Skeletal muscle tissue (tissue), 4 donors: ENCODE data around the gene CASQ2. TPM values are rescaled to one million over a fixed set of nuclear protein-coding genes. Genes with fewer than 3 reads are reported as not detected.

ENCODE experiments used
- H3K27ac ChIP-seq: one replicate; pipeline ENCODE4 v1.7.0; 2013; ENCODE audit warnings: mild to moderate bottlenecking, low read depth, low read length, inconsistent platforms
- H3K27me3 ChIP-seq, 3 donors: one replicate each; pipeline ENCODE4 v1.7.0; 2013; ENCODE audit warnings: low read length in 3 of 3; ENCODE audit not compliant: control insufficient read depth in 3 of 3, insufficient read depth in 3 of 3
- H3K36me3 ChIP-seq, 3 donors: one replicate each; pipeline ENCODE4 v1.7.0; 2013; ENCODE audit warnings: low read length in 3 of 3; ENCODE audit not compliant: control insufficient read depth in 3 of 3, insufficient read depth in 3 of 3
- H3K4me1 ChIP-seq, 3 donors: one replicate each; pipeline ENCODE4 v1.7.0; 2013; ENCODE audit warnings: low read length in 3 of 3, mild to moderate bottlenecking in 3 of 3; ENCODE audit not compliant: control insufficient read depth in 3 of 3, insufficient read depth in 3 of 3
- H3K4me3 ChIP-seq, 3 donors: one replicate each; pipeline ENCODE4 v1.7.0; 2013; ENCODE audit warnings: low read length in 3 of 3
- H3K9ac ChIP-seq, 3 donors: one replicate each; pipeline ENCODE4 v1.7.0; 2013; ENCODE audit warnings: low read length in 3 of 3, mild to moderate bottlenecking in 3 of 3, moderate library complexity in 2 of 3, low read depth in 1 of 3
- H3K9me3 ChIP-seq, 3 donors: one replicate each; pipeline ENCODE4 v1.7.0; 2013; ENCODE audit warnings: low read length in 3 of 3; ENCODE audit not compliant: control insufficient read depth in 3 of 3
- total RNA-seq: library from RNA; depleted of rRNA; stranded (reverse); fragments of >200 nt; gene quantifications from one replicate; pipeline ENCODE4 v1.2.3, GENCODE V29; 2014
- donor health status: Osteomylitis.

The CASQ2 gene
- total RNA-seq, 1 donor from 2014 or later, result 416 TPM

GRCh38 chr1:115802416-115802815 lies 33.9 kb upstream of the CASQ2 start:
- H3K4me3 ChIP-seq, result no peak overlapping the region
- H3K36me3 ChIP-seq, result no peaks in the 10 kb centered on the region
- peaks cover 0 to 2% (median 0%) of the 10 kb centered on the region in 3 donors for H3K27me3 ChIP-seq
- no peak overlapping the region for H3K27ac ChIP-seq
- H3K9ac ChIP-seq, result no peak overlapping the region
- no peaks in the 10 kb centered on the region for H3K9me3 ChIP-seq
- H3K4me1 ChIP-seq, result no peaks in the 10 kb centered on the region

GRCh38 chr1:115797486-115797885 lies 29.0 kb upstream of the CASQ2 start:
- peaks cover 3 to 12% (median 9%) of the 10 kb centered on the region in 3 donors for H3K27me3 ChIP-seq
- H3K27ac ChIP-seq, result no peak overlapping the region
- no peaks in the 10 kb centered on the region for H3K4me1 ChIP-seq
- H3K9me3 ChIP-seq, result no peaks in the 10 kb centered on the region
- H3K9ac ChIP-seq, result no peak overlapping the region
- H3K36me3 ChIP-seq, result no peaks in the 10 kb centered on the region
- no peak overlapping the region for H3K4me3 ChIP-seq

DNA sequence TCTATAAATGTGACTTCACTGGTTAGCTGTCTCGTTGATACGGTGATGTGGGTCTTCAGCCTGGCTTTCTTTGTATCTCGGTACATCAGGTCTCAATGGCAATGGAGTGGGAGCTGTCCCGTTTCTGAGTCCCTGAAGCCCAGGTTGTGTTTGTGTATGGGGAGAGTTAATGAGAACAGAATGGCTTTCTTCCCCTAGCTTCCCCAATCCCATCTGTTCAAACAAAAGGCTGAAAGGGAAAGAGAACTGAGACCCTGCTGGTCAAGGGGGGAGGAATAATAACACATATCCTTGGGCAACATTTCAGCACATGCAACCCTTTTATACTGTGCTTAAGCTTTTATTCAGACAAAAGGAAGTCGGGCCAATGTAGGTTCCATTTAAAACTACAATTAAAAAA lies 28.4 kb upstream of the CASQ2 start:
- Histone ChIP-seq H3K9ac (no peak overlapping the region), H3K27me3 (peaks cover 3 to 12% (median 9%) of the 10 kb centered on the region in 3 donors), H3K27ac (no peak overlapping the region), H3K9me3 (no peaks in the 10 kb centered on the region), H3K4me3 (no peak overlapping the region), H3K4me1 (no peaks in the 10 kb centered on the region), H3K36me3 (no peaks in the 10 kb centered on the region)

DNA sequence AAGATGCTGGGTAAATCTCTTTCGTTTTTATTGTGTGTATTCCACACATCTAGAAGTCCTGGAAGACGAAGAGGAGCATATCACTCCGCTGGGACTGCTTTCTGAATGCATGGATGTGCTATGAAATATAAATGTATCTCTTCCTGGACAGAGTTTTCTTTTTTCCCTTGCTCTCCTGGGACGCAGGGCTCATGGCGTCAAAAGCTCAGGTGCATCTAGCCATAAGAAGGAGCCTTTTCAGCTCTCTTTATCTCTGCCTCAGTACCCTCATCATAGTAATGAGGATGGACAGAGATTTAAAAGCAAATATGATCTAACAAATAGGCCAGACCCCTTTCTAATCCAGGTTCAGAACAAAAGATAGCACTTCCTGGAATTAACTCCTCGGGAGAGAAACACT lies 27.5 kb upstream of the CASQ2 start:
- no peaks in the 10 kb centered on the region for H3K4me1 ChIP-seq
- no peaks in the 10 kb centered on the region for H3K36me3 ChIP-seq
- H3K9ac ChIP-seq, result no peak overlapping the region
- H3K9me3 ChIP-seq, result no peaks in the 10 kb centered on the region
- H3K27me3 ChIP-seq, result peaks cover 3 to 15% (median 9%) of the 10 kb centered on the region in 3 donors
- H3K4me3 ChIP-seq, result no peak overlapping the region
- no peak overlapping the region for H3K27ac ChIP-seq

DNA sequence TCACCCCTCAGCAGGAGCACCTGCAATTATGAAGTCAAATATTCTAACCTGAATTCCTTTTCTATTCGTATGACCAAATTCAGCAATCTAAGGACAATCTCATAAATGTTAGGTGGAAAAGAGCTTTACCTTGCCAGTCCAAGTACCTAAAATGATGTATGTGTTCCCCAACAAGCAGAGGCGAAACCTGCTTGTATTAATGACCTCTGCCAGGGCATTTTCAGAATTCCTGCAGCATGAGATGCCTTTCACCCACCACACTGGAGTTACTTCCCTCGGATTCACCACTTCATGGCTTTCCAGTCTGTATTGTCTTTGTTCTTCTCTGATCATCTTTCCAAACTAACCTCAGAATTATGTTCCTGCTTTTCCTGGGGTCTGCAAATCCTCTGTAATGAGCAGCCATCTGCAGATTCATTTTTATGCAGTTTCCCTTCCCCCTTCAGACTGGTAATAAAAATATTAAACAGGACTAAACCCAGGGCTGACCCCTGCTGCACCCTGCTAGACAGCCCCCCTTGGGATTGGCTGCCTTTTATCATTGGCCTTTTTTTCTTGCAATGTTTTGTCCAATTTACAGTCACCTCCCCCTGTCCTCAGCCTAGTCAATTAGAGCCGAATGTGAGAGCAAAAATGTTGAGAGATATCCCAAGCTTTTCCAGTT lies 26.6 kb upstream of the CASQ2 start:
- H3K4me3 ChIP-seq, result no peak overlapping the region
- H3K27me3 ChIP-seq, result peaks cover 3 to 15% (median 9%) of the 10 kb centered on the region in 3 donors
- H3K36me3 ChIP-seq, result no peaks in the 10 kb centered on the region
- H3K9ac ChIP-seq, result no peak overlapping the region
- H3K4me1 ChIP-seq, result no peaks in the 10 kb centered on the region
- H3K9me3 ChIP-seq, result no peaks in the 10 kb centered on the region
- no peak overlapping the region for H3K27ac ChIP-seq

GRCh38 chr1:115793162-115793561 lies 24.6 kb upstream of the CASQ2 start:
- H3K4me3 ChIP-seq, result no peak overlapping the region
- H3K9ac ChIP-seq, result no peak overlapping the region
- no peak overlapping the region for H3K27ac ChIP-seq
- H3K27me3 ChIP-seq, result peaks cover 3 to 15% (median 9%) of the 10 kb centered on the region in 3 donors
- H3K4me1 ChIP-seq, result no peaks in the 10 kb centered on the region
- H3K36me3 ChIP-seq, result no peaks in the 10 kb centered on the region
- H3K9me3 ChIP-seq, result no peaks in the 10 kb centered on the region

DNA sequence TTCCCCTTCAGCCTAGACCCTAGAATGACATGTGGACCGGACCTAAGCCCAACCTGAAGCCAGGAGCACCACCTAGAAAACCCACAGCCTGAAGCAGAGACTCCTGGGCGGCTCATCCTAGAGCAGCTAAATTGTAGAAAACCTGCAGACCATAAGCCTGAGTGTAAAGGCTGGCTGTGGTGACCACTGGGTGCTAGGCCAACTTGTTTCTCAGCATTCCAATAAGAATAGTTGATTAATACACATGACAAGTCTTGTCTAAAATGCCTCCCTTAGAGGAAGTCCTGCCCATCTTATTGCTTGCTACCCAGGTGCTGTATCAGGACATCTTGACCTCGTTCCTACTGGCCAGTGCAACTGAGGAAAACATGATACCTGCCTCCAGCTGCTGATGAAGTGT lies 23.3 kb upstream of the CASQ2 start:
- H3K9ac ChIP-seq, result no peak overlapping the region
- H3K4me3 ChIP-seq, result no peak overlapping the region
- H3K4me1 ChIP-seq, result no peaks in the 10 kb centered on the region
- H3K27me3 ChIP-seq, result peaks cover 3 to 15% (median 9%) of the 10 kb centered on the region in 3 donors
- no peaks in the 10 kb centered on the region for H3K9me3 ChIP-seq
- no peak overlapping the region for H3K27ac ChIP-seq
- H3K36me3 ChIP-seq, result no peaks in the 10 kb centered on the region

DNA sequence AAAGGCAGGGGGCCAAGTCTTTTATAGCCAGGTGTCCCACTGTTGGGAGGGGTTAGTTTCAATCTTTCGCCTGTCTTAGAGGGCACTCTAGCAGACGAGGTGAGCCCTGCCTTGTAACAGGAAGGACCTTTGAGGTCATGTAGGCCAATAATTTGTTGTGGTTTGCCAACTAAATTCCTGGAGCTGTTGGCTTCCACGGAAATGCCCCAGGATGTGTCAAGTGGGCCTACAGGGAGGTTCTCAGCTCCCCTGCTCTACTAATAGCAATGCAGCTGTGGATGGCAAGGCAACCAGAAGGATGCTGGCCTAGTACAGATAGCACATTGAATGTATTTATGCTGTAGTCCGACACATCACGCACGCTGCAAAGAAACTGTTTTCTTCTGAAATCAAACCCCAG lies 22.3 kb upstream of the CASQ2 start:
- Histone ChIP-seq H3K27me3 (peaks cover 3 to 15% (median 9%) of the 10 kb centered on the region in 3 donors), H3K9ac (no peak overlapping the region), H3K27ac (no peak overlapping the region), H3K36me3 (no peaks in the 10 kb centered on the region), H3K4me3 (no peak overlapping the region), H3K9me3 (no peaks in the 10 kb centered on the region), H3K4me1 (no peaks in the 10 kb centered on the region)

DNA sequence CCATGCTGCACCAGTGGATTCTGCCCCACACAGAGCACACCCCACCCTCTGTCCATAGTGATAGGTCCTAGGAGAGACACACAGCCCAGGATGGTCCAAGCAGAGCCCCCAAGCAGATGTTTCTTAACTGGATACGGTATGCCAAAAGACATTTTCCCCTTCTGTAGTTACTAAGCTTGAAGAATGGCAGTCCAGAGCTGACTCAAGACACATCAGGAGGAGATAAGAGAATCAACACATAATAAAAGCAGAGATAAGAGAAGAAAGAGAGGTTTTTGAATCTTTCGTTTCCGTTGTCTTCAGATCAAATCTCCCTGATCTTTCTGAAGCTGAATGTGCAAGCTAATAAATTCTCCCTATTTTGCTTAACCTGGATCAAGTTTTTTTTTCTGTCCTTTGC lies 21.8 kb upstream of the CASQ2 start:
- H3K27me3 ChIP-seq, result peaks cover 3 to 15% (median 9%) of the 10 kb centered on the region in 3 donors

GRCh38 chr1:115783311-115783710 lies 14.8 kb upstream of the CASQ2 start:
- H3K36me3 ChIP-seq, result no peaks in the 10 kb centered on the region
- H3K4me3 ChIP-seq, result no peak overlapping the region
- H3K4me1 ChIP-seq, result peaks cover 10 to 15% (median 11%) of the 10 kb centered on the region in 3 donors
- H3K9me3 ChIP-seq, result no peaks in the 10 kb centered on the region
- no peaks in the 10 kb centered on the region for H3K27me3 ChIP-seq
- no peak overlapping the region for H3K9ac ChIP-seq
- no peak overlapping the region for H3K27ac ChIP-seq

More for the DNA sequence above, 21.8 kb upstream of the CASQ2 start:
- no peaks in the 10 kb centered on the region for H3K36me3 ChIP-seq
- H3K4me1 ChIP-seq, result no peaks in the 10 kb centered on the region
- no peak overlapping the region for H3K4me3 ChIP-seq
- no peaks in the 10 kb centered on the region for H3K9me3 ChIP-seq
- H3K9ac ChIP-seq, result no peak overlapping the region
- H3K27ac ChIP-seq, result no peak overlapping the region
